ENCODE data around the gene MTERF4.

- TF ChIP-seq CTCF (IDR thresholded peaks at IDR 0.05; ENCODE audit: low read depth, low read length) (no peak), EZH2phosphoT487 (IDR thresholded peaks at IDR 0.05; ENCODE audit: low read depth) (no peak)
Observed at GRCh38 chr2:241148239-241148638, 46.2 kb upstream of the MTERF4 start.

All from OCI-LY3 (cell line).